ENCODE results near the gene RHBDD2. TPM values are rescaled to one million over a fixed set of nuclear protein-coding genes. Genes with fewer than 3 reads are reported as not detected.
"Not testable (repeated sequence)": the region's sequence is repeated elsewhere in the genome, so short reads cannot be mapped to it uniquely, and the experiment has no call there.

The RHBDD2 gene
- total RNA-seq, 2 experiments from 2014 or later = 21.5 to 24.0 TPM

GRCh38 chr7:75847707-75848106 lies 31.1 kb upstream of the RHBDD2 start:
- no peaks in the 10 kb centered on the region for H3K9me3 Mint-ChIP-seq
- CTCF ChIA-PET = no interaction called here
- no peaks in the 10 kb centered on the region for H3K36me3 Mint-ChIP-seq (ENCODE audit: low read depth)
- peaks cover 9% of the 10 kb centered on the region for H3K4me1 Mint-ChIP-seq (ENCODE audit: low read depth)
- intact Hi-C loops (cut with micrococcal nuclease) = no loop called here
- DNase-seq = no peak
- H3K27ac Mint-ChIP-seq = no peak overlapping the region
- H3K4me3 Mint-ChIP-seq = no peak overlapping the region
- no peaks in the 10 kb centered on the region for H3K27me3 Mint-ChIP-seq (ENCODE audit: low read depth)

- intact Hi-C loops (cut with micrococcal nuclease) = no loop called here
- CTCF ChIA-PET = no interaction called here
- Mint-ChIP-seq H3K4me1 (ENCODE audit: low read depth) (no peaks in the 10 kb centered on the region), H3K9me3 (no peaks in the 10 kb centered on the region), H3K27me3 (ENCODE audit: low read depth) (no peaks in the 10 kb centered on the region), H3K4me3 (no peak overlapping the region), H3K27ac (no peak overlapping the region), H3K36me3 (ENCODE audit: low read depth) (no peaks in the 10 kb centered on the region)
- no peak for DNase-seq
These were observed 29.3 kb upstream of the RHBDD2 start for GRCh38 chr7:75849573-75849972.

- H3K36me3 Mint-ChIP-seq (ENCODE audit: low read depth) = no peaks in the 10 kb centered on the region
These were observed 28.6 kb upstream of the RHBDD2 start for GRCh38 chr7:75850235-75850634.

GRCh38 chr7:75854233-75854632 lies 24.6 kb upstream of the RHBDD2 start:
- H3K4me3 Mint-ChIP-seq = no peak overlapping the region
- CTCF ChIA-PET = interaction anchor here (1.3 kb wide), 1 partner anchor 166 kb away, joined by 4 read pairs; no protein-coding TSS in a partner anchor
- intact Hi-C loops (cut with micrococcal nuclease) = no loop called here
- no peak overlapping the region for H3K27ac Mint-ChIP-seq
- no peak for DNase-seq
- H3K4me1 Mint-ChIP-seq (ENCODE audit: low read depth) = no peaks in the 10 kb centered on the region
- H3K9me3 Mint-ChIP-seq = no peaks in the 10 kb centered on the region
- no peaks in the 10 kb centered on the region for H3K36me3 Mint-ChIP-seq (ENCODE audit: low read depth)
- no peaks in the 10 kb centered on the region for H3K27me3 Mint-ChIP-seq (ENCODE audit: low read depth)

More at GRCh38 chr7:75850235-75850634, 28.6 kb upstream of the RHBDD2 start:
- DNase-seq = no peak
- CTCF ChIA-PET = no interaction called here
- H3K4me3 Mint-ChIP-seq = no peak overlapping the region
- H3K4me1 Mint-ChIP-seq (ENCODE audit: low read depth) = no peaks in the 10 kb centered on the region
- H3K9me3 Mint-ChIP-seq = no peaks in the 10 kb centered on the region
- no peak overlapping the region for H3K27ac Mint-ChIP-seq
- H3K27me3 Mint-ChIP-seq (ENCODE audit: low read depth) = no peaks in the 10 kb centered on the region
- intact Hi-C loops (cut with micrococcal nuclease) = no loop called here

GRCh38 chr7:75854813-75855345 lies 24.0 kb upstream of the RHBDD2 start:
- intact Hi-C loops (cut with micrococcal nuclease); H3K4me3 Mint-ChIP-seq; H3K27me3 Mint-ChIP-seq (ENCODE audit: low read depth); H3K9me3 Mint-ChIP-seq; DNase-seq; H3K36me3 Mint-ChIP-seq (ENCODE audit: low read depth); H3K27ac Mint-ChIP-seq; H3K4me1 Mint-ChIP-seq (ENCODE audit: low read depth): not testable (repeated sequence)
- CTCF ChIA-PET = interaction anchor here (0.6 to 1.3 kb wide), 2 partner anchors 165 to 208 kb away, joined by 3 to 4 read pairs; no protein-coding TSS in a partner anchor

- no peaks in the 10 kb centered on the region for H3K36me3 Mint-ChIP-seq (ENCODE audit: low read depth)
- no peak overlapping the region for H3K4me3 Mint-ChIP-seq
- no peaks in the 10 kb centered on the region for H3K4me1 Mint-ChIP-seq (ENCODE audit: low read depth)
- H3K9me3 Mint-ChIP-seq = no peaks in the 10 kb centered on the region
- no peak for DNase-seq
- no peaks in the 10 kb centered on the region for H3K27me3 Mint-ChIP-seq (ENCODE audit: low read depth)
- CTCF ChIA-PET = no interaction called here
- intact Hi-C loops (cut with micrococcal nuclease) = no loop called here
- no peak overlapping the region for H3K27ac Mint-ChIP-seq
These were observed 22.3 kb upstream of the RHBDD2 start for GRCh38 chr7:75856536-75856935.

- no peak overlapping the region for H3K27ac Mint-ChIP-seq
- no peaks in the 10 kb centered on the region for H3K27me3 Mint-ChIP-seq (ENCODE audit: low read depth)
These were observed 20.4 kb upstream of the RHBDD2 start for GRCh38 chr7:75858410-75858809.

GRCh38 chr7:75861636-75862035 lies 17.2 kb upstream of the RHBDD2 start:
- H3K4me3 Mint-ChIP-seq = no peak overlapping the region
- CTCF ChIA-PET = interaction anchor here (1.0 kb wide), 1 partner anchor 158 kb away, joined by 3 read pairs; no protein-coding TSS in a partner anchor
- no peaks in the 10 kb centered on the region for H3K36me3 Mint-ChIP-seq (ENCODE audit: low read depth)
- H3K27ac Mint-ChIP-seq = no peak overlapping the region
- H3K27me3 Mint-ChIP-seq (ENCODE audit: low read depth) = no peaks in the 10 kb centered on the region
- no peak for DNase-seq
- no peaks in the 10 kb centered on the region for H3K4me1 Mint-ChIP-seq (ENCODE audit: low read depth)
- intact Hi-C loops (cut with micrococcal nuclease) = no loop called here
- H3K9me3 Mint-ChIP-seq = no peaks in the 10 kb centered on the region

More at GRCh38 chr7:75858410-75858809, 20.4 kb upstream of the RHBDD2 start:
- H3K36me3 Mint-ChIP-seq (ENCODE audit: low read depth) = no peaks in the 10 kb centered on the region
- DNase-seq = no peak
- no peaks in the 10 kb centered on the region for H3K9me3 Mint-ChIP-seq
- H3K4me1 Mint-ChIP-seq (ENCODE audit: low read depth) = no peaks in the 10 kb centered on the region
- H3K4me3 Mint-ChIP-seq = no peak overlapping the region
- intact Hi-C loops (cut with micrococcal nuclease) = no loop called here
- CTCF ChIA-PET = interaction anchor here (0.6 to 1.2 kb wide), 2 partner anchors 160 to 162 kb away, joined by 4 read pairs; no protein-coding TSS in a partner anchor

GRCh38 chr7:75864251-75864650 lies 14.6 kb upstream of the RHBDD2 start:
- DNase-seq; H3K27ac Mint-ChIP-seq; H3K9me3 Mint-ChIP-seq; H3K4me3 Mint-ChIP-seq; H3K36me3 Mint-ChIP-seq (ENCODE audit: low read depth); H3K4me1 Mint-ChIP-seq (ENCODE audit: low read depth); H3K27me3 Mint-ChIP-seq (ENCODE audit: low read depth); intact Hi-C loops (cut with micrococcal nuclease): not testable (repeated sequence)
- CTCF ChIA-PET = interaction anchor here (0.6 to 4.6 kb wide), 3 partner anchors 14 to 186 kb away, joined by 4 to 65 read pairs (median 5); no protein-coding TSS in a partner anchor

GRCh38 chr7:75866114-75866488 lies 12.7 kb upstream of the RHBDD2 start:
- no peak for DNase-seq
- CTCF ChIA-PET = interaction anchor here (0.6 to 4.6 kb wide), 5 partner anchors 16 to 479 kb away, joined by 3 to 65 read pairs (median 5); no protein-coding TSS in a partner anchor
- Mint-ChIP-seq H3K27me3 (ENCODE audit: low read depth) (no peaks in the 10 kb centered on the region), H3K36me3 (ENCODE audit: low read depth) (no peaks in the 10 kb centered on the region), H3K27ac (no peak overlapping the region), H3K4me1 (ENCODE audit: low read depth) (peaks cover 9% of the 10 kb centered on the region), H3K4me3 (no peak overlapping the region), H3K9me3 (no peaks in the 10 kb centered on the region)
- intact Hi-C loops (cut with micrococcal nuclease) = loop anchor here (1.0 to 2.0 kb wide), 2 partner anchors 154 to 267 kb away; no protein-coding TSS in a partner anchor

- no peak overlapping the region for H3K27ac Mint-ChIP-seq
- intact Hi-C loops (cut with micrococcal nuclease) = loop anchor here (1.0 to 2.0 kb wide), 2 partner anchors 154 to 266 kb away; no protein-coding TSS in a partner anchor
- no peak overlapping the region for H3K4me3 Mint-ChIP-seq
- H3K4me1 Mint-ChIP-seq (ENCODE audit: low read depth) = peaks cover 9% of the 10 kb centered on the region
- no peaks in the 10 kb centered on the region for H3K9me3 Mint-ChIP-seq
- peak; percentile 67 for DNase-seq
- no peaks in the 10 kb centered on the region for H3K27me3 Mint-ChIP-seq (ENCODE audit: low read depth)
- CTCF ChIA-PET = interaction anchor here (0.6 to 4.6 kb wide), 9 partner anchors 20 to 479 kb away, joined by 3 to 65 read pairs (median 3); no protein-coding TSS in a partner anchor
- H3K36me3 Mint-ChIP-seq (ENCODE audit: low read depth) = no peaks in the 10 kb centered on the region
These were observed 12.1 kb upstream of the RHBDD2 start for GRCh38 chr7:75866489-75867389.

- CTCF ChIA-PET = interaction anchor here (1.1 to 4.6 kb wide), 4 partner anchors 21 to 156 kb away, joined by 3 to 65 read pairs (median 12); no protein-coding TSS in a partner anchor
- DNase-seq = no peak
- no peaks in the 10 kb centered on the region for H3K27me3 Mint-ChIP-seq (ENCODE audit: low read depth)
- H3K27ac Mint-ChIP-seq = no peak overlapping the region
- H3K9me3 Mint-ChIP-seq = no peaks in the 10 kb centered on the region
- no peak overlapping the region for H3K4me3 Mint-ChIP-seq
- H3K4me1 Mint-ChIP-seq (ENCODE audit: low read depth) = peaks cover 9% of the 10 kb centered on the region
- intact Hi-C loops (cut with micrococcal nuclease) = loop anchor here (2.0 kb wide), 1 partner anchor 265 kb away; no protein-coding TSS in a partner anchor
- no peaks in the 10 kb centered on the region for H3K36me3 Mint-ChIP-seq (ENCODE audit: low read depth)
These were observed 11.5 kb upstream of the RHBDD2 start for GRCh38 chr7:75867390-75867717.

All from activated naive CD4-positive, alpha-beta T cell treated with anti-CD3 and anti-CD28 coated beads for 36 hours (primary cell).